HK-2 (cell line): ENCODE data around the gene ARG2.

Experiments
- DNase-seq: peaks from one replicate; pipeline ENCODE4 v3.0.0-alpha.2; 2018; ENCODE audit not compliant: unreplicated experiment

Gene ARG2

DNA sequence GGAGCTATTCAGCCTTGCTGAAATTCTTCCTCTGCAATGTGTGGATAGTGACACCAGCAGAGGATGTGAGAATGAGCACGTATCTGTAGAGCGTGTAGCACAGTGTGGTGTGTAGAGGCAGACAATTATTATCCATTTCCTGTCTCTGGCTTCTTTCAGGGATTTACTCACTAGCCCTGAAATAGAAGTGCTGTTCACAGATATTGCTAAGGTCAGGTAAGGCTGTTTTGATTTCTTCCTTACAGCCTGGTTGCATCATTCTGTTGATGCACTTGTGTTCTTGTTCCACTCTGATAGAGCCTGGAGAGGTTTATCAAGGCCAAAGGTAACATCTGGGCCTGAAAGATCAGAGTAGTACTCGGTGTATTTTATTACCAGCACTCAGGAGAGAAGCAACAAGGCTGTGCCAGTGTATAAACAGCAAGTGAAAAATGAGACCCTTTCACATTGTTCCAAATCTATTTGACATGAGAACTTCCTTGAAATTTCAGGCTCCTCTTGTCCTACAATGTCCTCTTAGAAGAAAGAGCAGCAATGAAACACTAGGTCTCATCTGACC lies 16.7 kb downstream of the ARG2 start:
- DNase-seq, result peak; percentile 57

- no peak for DNase-seq
Measured at GRCh38 chr14:67638642-67639041, 18.9 kb downstream of the ARG2 start.

GRCh38 chr14:67641480-67641879 lies 21.8 kb downstream of the ARG2 start:
- DNase-seq, result no peak

GRCh38 chr14:67641902-67642749 lies 22.4 kb downstream of the ARG2 start:
- DNase-seq, result no peak

GRCh38 chr14:67643713-67644112 lies 24.0 kb downstream of the ARG2 start:
- no peak for DNase-seq

- DNase-seq, result no peak
Measured at GRCh38 chr14:67644428-67644827, 24.7 kb downstream of the ARG2 start.

- no peak for DNase-seq
Measured at GRCh38 chr14:67645414-67645813, 25.7 kb downstream of the ARG2 start.

GRCh38 chr14:67646131-67646530 lies 26.4 kb downstream of the ARG2 start:
- no peak for DNase-seq

- no peak for DNase-seq
Measured at GRCh38 chr14:67650151-67650550, 30.4 kb downstream of the ARG2 start.

DNA sequence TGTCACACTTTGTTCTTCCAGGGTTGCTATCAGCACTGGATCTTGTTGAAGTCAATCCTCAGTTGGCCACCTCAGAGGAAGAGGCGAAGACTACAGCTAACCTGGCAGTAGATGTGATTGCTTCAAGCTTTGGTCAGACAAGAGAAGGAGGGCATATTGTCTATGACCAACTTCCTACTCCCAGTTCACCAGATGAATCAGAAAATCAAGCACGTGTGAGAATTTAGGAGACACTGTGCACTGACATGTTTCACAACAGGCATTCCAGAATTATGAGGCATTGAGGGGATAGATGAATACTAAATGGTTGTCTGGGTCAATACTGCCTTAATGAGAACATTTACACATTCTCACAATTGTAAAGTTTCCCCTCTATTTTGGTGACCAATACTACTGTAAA lies 31.0 kb downstream of the ARG2 start:
- no peak for DNase-seq

DNA sequence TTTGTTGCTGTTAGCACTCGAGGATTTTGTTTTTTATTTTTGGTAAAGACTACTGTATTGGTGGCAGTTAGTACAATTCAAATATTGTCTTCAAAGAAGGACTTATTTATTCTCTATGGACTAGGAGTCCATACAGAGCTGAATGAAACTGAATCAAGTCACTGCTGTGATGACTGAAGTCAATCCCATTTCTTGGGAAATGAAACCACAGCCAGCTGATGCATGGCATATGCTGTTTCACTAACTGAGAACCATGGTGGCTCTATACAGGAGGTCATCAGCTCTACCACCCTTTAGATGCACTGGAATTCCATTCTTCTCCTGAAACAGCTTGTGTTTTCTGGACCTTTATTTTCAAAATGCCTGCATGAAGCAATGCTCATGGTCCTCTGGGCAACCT lies 32.5 kb downstream of the ARG2 start:
- no peak for DNase-seq

DNA sequence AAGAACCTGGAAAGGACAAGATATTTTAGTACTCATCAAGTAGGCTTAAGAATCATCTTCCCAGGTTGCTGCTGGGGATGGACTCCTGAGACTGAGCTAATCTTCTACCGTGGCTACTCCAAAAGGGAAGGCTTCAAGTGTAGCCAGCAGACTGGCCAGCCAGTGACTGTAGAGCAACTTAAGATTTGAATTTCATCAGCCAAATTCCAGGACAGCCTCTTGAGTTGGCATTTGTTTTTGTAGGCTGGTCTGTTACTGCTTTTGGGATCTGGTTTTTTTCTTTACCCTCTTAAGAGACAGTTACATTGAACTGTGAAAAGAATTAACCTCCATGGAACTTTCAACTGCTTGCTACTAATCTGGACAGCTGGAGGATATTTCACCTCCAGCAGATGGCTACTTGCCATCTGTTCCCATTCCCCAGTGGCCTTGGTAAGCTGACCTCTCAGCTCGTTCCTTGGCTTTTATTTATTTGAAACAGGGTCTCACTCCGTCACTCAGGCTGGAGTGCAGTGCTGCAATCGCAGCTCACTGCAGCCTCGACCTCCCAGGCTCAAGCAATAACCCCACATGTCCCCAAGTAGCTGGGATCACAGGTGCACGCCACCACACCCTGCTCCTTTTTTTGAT lies 34.0 kb downstream of the ARG2 start:
- DNase-seq, result no peak

- DNase-seq, result no peak
Measured at GRCh38 chr14:67663633-67664032, 43.9 kb downstream of the ARG2 start.

GRCh38 chr14:67665868-67666267 lies 46.1 kb downstream of the ARG2 start:
- no peak for DNase-seq

- no peak for DNase-seq
Measured at GRCh38 chr14:67666750-67667449, 47.2 kb downstream of the ARG2 start.

DNA sequence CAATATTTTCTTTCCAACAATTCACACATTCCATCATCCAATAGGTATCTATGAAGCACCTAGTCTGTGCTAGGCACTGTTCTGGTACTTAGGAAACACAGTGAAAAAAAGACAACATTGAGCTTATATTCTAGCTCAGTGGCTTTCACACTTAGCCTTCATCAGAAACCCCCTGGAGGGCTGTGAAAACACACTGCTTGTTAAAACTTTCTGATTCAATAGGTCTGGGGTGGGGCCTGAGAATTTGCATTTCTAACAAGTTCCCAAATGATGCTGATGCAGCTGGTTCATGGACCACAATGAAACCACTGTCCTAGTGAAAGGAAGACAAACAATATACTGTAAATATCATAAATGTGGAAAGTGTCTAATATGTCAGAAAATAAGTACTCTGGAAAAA lies 48.8 kb downstream of the ARG2 start:
- no peak for DNase-seq

- DNase-seq, result no peak
Measured at GRCh38 chr14:67673451-67673850, 53.7 kb downstream of the ARG2 start.

GRCh38 chr14:67674139-67674479 lies 54.4 kb downstream of the ARG2 start:
- DNase-seq, result peak; percentile 72

DNA sequence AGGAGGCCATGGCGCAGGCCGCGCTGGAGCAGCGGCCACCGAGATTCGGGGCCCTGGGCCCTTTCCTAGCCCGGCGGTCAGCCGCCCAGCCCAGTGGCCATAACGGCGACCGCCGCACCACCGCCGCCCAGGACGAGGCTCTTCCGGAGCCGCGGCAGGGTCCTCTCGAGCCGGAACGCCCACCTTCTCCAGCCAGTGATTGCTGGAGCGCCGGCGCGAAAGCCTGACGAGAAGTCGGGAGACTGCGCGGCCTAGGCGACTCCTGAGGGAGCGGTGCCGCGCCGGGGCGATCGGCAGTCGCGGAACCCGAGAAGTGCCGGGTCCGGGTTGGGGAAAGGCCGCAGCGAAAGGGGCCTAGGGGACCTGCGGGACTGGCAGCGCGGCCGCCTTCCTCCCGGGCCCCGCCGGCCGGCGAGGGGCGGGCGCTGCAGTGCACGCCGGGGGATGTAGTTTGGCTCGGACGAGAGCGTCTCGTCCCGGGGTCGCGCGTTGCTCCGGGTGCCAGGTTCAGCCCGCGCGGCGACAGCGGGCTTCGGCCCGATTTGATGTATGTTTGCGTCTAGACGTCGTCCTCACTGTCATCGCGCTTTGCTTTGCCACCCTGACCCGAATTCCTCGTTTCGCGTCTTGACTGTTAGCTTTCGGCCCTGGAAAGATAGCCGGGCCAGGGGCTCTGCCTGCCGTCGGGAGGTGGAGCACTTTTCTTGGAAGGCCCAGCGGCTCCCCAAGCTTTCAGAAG lies 54.9 kb downstream of the ARG2 start, which contains the start of gene VTI1B:
Gene VTI1B (minus strand): TSS at position 153 of the 739 bp plus-strand sequence. CDS start 143 bp downstream, at position 10.
- DNase-seq, result peak; percentile 80

GRCh38 chr14:67675219-67675582 lies 55.5 kb downstream of the ARG2 start:
- peak; percentile 5 for DNase-seq

- no peak for DNase-seq
Measured at GRCh38 chr14:67679006-67679405, 59.3 kb downstream of the ARG2 start.

GRCh38 chr14:67680121-67680602 lies 60.4 kb downstream of the ARG2 start:
- DNase-seq, result no peak
